Adrenal gland (tissue), 12 donors: ENCODE data around the gene TAF4. TPM values are rescaled to one million over a fixed set of nuclear protein-coding genes. Genes with fewer than 3 reads are reported as not detected.

Experiments used
- DNase-seq, 7 donors: peaks; one replicate each; pipeline ENCODE4 v3.0.0-alpha.2; 2019 to 2020
- H3K27ac ChIP-seq, 5 donors: fragments of 200-600 bp; sonication (generic) in 4 of 5; 1 replicate in 3 of 5; 2 replicates in 2 of 5; pipeline versions ENCODE4 v1.5.1 to v1.8.0; 2016 to 2020; ENCODE audit warnings: mild to moderate bottlenecking in 1 of 5
- H3K27me3 ChIP-seq: fragments of 200-600 bp; 2 replicates; pipeline ENCODE4 v1.8.0; 2021
- H3K36me3 ChIP-seq, 2 donors: fragments of 200-600 bp; replicated peaks in 1 of 2; 1 replicate in 1 of 2; 2 replicates in 1 of 2; pipeline versions ENCODE4 v1.5.1 to v1.8.0; 2018 to 2022
- H3K4me1 ChIP-seq, 2 donors: fragments of 200-600 bp; replicated peaks in 1 of 2; 1 replicate in 1 of 2; 2 replicates in 1 of 2; pipeline versions ENCODE4 v1.5.1 to v1.8.0; 2018 to 2021
- H3K4me3 ChIP-seq, 4 donors: fragments of 200-600 bp; sonication (generic) in 3 of 4; one replicate each; pipeline ENCODE4 v1.5.1; 2016 to 2018
- H3K9me3 ChIP-seq, 3 donors: fragments of 200-600 bp; sonication (generic) in 1 of 3; replicated peaks in 1 of 3; 1 replicate in 2 of 3; 2 replicates in 1 of 3; pipeline versions ENCODE4 v1.5.1 to v1.8.0; 2016 to 2021
- POLR2A ChIP-seq, 2 donors: fragments of 450-650 bp; IDR thresholded peaks; one replicate each; pipeline ENCODE4 v1.6.1; 2017; ENCODE audit warnings: antibody characterized with exemption in 2 of 2, mild to moderate bottlenecking in 2 of 2, moderate library complexity in 1 of 2
- WGBS, 4 donors: extraction: QIAGEN DNeasy Blood & Tissue Kit in 2 of 4; methylation state at CpG; one replicate each; pipeline versions ENCODE4 v1.1.5 to v1.1.7; 2013 to 2017; 5-methylcytosine and 5-hydroxymethylcytosine counted together
- intact Hi-C, 2 donors: fragments of 100-400 bp; cut with DNase I; formaldehyde crosslinking; loops; one replicate each; pipeline versions ENCODE4 v1.14.1 to v1.15.0; 2022 to 2023
- polyA plus RNA-seq, 3 donors: library from polyadenylated mRNA; stranded (reverse); fragments of 200-250 nt in 2 of 3; fragments of 350-450 nt in 1 of 3; fragmentation: Illumina TruSeq in 1 of 3; extraction: RNeasy Lipid Tissue Mini Kit (QIAGEN cat#74804) in 1 of 3; gene quantifications; one replicate each; pipeline ENCODE4 v1.2.3, GENCODE V29; 2013 to 2014
- total RNA-seq, 9 donors: library from RNA; depleted of rRNA in 4 of 9; stranded (reverse); fragments of >200 nt in 4 of 9; fragments of 120-200 nt in 1 of 9; fragmentation: NEBNext Ultra II Directional in 1 of 9; extraction: Animal tissue kit (Norgen Biotek cat#: 25700) in 1 of 9; gene quantifications; one replicate each; pipeline versions ENCODE4 v1.1.0 to v1.2.4, GENCODE V29; 2013 to 2023
- TF ChIP-seq, protein P1 (sequence below), 6 experiments: fragments of 450-650 bp in 4 of 6; fragments of 200-600 bp in 2 of 6; sonication (generic) in 1 of 6; IDR thresholded peaks; 1 replicate in 5 of 6; 2 replicates in 1 of 6; pipeline versions ENCODE4 v1.5.1 to v1.8.0; 2016 to 2021; ENCODE audit warnings: antibody characterized with exemption in 6 of 6, mild to moderate bottlenecking in 2 of 6, moderate library complexity in 1 of 6
- donor health status: healthy with polysubstance abuse.
- donor health status: Bipolar disorder and iron deficiency.
- donor health status: DM: yes; HTN: yes; CAD: no.
- donor health status: DM: no; HTN: no; CAD: no.
- donor health status: DM: no; HTN: no; CAD: no.
- donor health status: DM: yes; HTN: yes; CAD: no.

The TAF4 gene
- total and polyA plus RNA-seq, 12 donors = 5.2 to 30.9 (median 14.8) TPM

DNA sequence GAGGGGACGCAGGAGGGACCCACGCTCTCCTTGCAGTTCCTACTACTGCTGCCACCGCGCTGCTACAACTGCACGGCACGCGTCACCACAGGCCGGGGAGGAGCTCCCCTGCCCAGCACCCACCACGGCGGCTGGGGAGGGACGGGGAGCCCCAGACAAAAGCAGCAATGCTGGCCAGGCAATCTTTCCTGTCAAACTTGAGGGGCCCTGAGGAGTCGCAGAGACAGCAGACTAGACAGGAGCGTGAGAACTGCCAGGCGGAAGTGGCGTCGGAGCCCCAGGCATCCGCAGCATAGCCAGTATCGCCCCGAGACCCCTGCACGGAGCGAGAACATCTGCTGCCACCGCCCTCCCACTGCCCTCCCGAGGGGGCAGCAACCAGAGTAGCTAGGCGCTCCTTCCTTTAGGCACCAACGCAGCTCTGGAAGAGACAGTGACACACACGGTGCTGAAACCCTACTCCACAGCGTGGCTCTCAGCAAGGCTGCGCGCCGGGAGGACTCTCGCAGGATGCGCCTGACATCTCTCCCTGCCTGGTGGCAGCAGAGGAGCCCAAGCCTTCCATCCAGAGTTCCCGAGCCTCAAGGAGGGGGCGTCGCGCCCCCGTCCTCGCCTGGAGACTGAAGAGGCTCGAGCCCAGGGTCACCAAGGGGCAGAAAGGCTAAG, 2.2 kb downstream of the TAF4 start:
- peak overlapping the region in 1 of 4 donors; percentile 69 for H3K4me3 ChIP-seq
- DNase-seq = peak in 1 of 7 donors; percentile 15
- H3K4me1 ChIP-seq = peaks cover 6 to 39% of the 10 kb centered on the region in 2 donors
- H3K27me3 ChIP-seq = no peaks in the 10 kb centered on the region
- intact Hi-C loops = loop anchor here in 1 of 2 donors (5.0 kb wide), 1 partner anchor 79 kb away; the partner anchor contains the start of genes PSMA7 and SS18L1
- WGBS, 4 donors = 77 to 85% (median 80%) methylated on average over 21 to 39 of the region's 39 CpGs
- H3K9me3 ChIP-seq = no peaks in the 10 kb centered on the region
- H3K27ac ChIP-seq = peak overlapping the region in 2 of 5 donors; percentile 43 to 62
- TF ChIP-seq, protein P1, sequence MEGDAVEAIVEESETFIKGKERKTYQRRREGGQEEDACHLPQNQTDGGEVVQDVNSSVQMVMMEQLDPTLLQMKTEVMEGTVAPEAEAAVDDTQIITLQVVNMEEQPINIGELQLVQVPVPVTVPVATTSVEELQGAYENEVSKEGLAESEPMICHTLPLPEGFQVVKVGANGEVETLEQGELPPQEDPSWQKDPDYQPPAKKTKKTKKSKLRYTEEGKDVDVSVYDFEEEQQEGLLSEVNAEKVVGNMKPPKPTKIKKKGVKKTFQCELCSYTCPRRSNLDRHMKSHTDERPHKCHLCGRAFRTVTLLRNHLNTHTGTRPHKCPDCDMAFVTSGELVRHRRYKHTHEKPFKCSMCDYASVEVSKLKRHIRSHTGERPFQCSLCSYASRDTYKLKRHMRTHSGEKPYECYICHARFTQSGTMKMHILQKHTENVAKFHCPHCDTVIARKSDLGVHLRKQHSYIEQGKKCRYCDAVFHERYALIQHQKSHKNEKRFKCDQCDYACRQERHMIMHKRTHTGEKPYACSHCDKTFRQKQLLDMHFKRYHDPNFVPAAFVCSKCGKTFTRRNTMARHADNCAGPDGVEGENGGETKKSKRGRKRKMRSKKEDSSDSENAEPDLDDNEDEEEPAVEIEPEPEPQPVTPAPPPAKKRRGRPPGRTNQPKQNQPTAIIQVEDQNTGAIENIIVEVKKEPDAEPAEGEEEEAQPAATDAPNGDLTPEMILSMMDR (IDR thresholded peaks at IDR 0.05) = no peak
- no peak for TF ChIP-seq POLR2A (IDR thresholded peaks at IDR 0.05)
- no peaks in the 10 kb centered on the region for H3K36me3 ChIP-seq

DNA sequence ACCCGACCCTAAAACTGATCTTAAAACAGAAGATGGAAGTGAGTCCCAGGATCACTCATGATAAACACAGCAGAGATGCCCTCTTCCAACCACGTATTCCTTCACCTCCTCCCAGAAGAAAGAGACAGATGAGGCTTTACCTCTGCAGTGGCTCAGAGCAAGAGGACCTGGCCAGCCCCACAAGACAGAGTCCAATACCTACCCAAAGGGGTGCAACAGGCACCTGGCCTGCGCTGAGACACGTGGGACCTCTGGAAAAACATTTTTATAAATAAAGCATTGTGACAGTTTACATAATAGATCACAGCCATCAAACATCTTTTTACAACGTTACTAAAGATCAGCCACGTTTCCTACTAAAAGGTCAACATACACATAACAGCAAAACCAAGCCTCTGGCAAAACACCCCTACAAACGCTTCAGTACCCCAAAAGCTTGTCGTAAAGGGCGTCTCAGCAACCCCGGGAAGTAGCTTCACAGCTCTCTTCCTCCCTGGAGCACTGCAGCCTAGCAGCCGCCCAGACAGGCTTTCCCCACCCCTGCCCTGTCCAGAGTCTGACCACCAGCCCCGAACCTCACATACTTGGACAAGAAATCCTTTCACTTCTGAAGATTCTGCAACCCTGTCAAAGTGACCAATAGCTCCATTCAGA, 2.9 kb downstream of the TAF4 start:
- no peaks in the 10 kb centered on the region for H3K36me3 ChIP-seq
- peaks cover 6 to 39% of the 10 kb centered on the region in 2 donors for H3K4me1 ChIP-seq
- DNase-seq = peak in 1 of 7 donors; percentile 7
- no peak overlapping the region for H3K4me3 ChIP-seq
- 77 to 82% (median 80%) methylated on average over 12 of the region's 12 CpGs for WGBS, 4 donors
- peak overlapping the region in 2 of 5 donors; percentile 6 to 43 for H3K27ac ChIP-seq
- no peak for TF ChIP-seq POLR2A (IDR thresholded peaks at IDR 0.05)
- TF ChIP-seq, protein P1 (IDR thresholded peaks at IDR 0.05) = no peak
- intact Hi-C loops = loop anchor here in 1 of 2 donors (5.0 kb wide), 1 partner anchor 80 kb away; the partner anchor contains the start of genes PSMA7 and SS18L1
- H3K9me3 ChIP-seq = no peaks in the 10 kb centered on the region
- no peaks in the 10 kb centered on the region for H3K27me3 ChIP-seq

DNA sequence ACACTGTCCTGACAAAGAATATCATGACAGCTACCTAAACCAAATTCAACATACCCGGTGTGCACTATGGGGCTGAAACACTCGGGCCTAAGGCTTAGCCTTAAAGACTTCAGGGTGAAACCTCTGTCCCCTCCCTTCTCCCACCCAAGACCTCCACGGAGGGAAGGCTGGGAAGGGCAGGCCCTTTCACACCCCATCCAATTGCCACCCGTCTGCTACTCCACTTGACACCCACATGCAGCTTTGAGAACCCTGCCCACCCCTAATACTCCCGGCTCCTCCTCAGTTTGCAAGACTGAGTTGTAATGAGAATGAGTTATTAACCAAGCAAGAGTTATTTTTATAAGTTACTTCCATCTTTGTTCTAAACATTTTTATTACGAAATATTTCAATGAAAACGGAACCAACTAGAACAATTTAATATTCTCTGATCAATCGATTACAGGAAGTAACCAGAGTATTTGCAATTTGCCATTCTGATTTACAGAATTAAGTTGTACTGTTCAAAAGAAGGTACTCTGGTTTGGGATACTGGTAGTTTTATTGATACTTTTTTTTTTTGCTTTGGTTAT, 3.7 kb downstream of the TAF4 start:
- intact Hi-C loops = loop anchor here in 1 of 2 donors (5.0 kb wide), 1 partner anchor 80 kb away; the partner anchor contains the start of genes PSMA7 and SS18L1
- no peak for TF ChIP-seq POLR2A (IDR thresholded peaks at IDR 0.05)
- TF ChIP-seq, protein P1 (IDR thresholded peaks at IDR 0.05) = no peak
- H3K27ac ChIP-seq = no peak overlapping the region
- 80 to 83% (median 81%) methylated on average over 8 of the region's 8 CpGs for WGBS, 4 donors
- no peaks in the 10 kb centered on the region for H3K27me3 ChIP-seq
- DNase-seq = no peak
- no peaks in the 10 kb centered on the region for H3K36me3 ChIP-seq
- no peaks in the 10 kb centered on the region for H3K9me3 ChIP-seq
- H3K4me1 ChIP-seq = peaks cover 6 to 31% of the 10 kb centered on the region in 2 donors
- no peak overlapping the region for H3K4me3 ChIP-seq
